Parathyroid adenoma (tissue), 2 donors: ENCODE data around the gene METTL17.

Experiments used
- H2AFZ ChIP-seq: fragments of 300-600 bp; sonication (generic); one replicate; pipeline ENCODE4 v1.7.0; 2017; ENCODE audit warnings: antibody characterized with exemption, mild to moderate bottlenecking
- H3K27ac ChIP-seq: fragments of 300-600 bp; sonication (generic); one replicate; pipeline ENCODE4 v1.7.0; 2017
- H3K27me3 ChIP-seq: fragments of 300-600 bp; sonication (generic); one replicate; pipeline ENCODE4 v1.7.0; 2017; ENCODE audit warnings: low read length; ENCODE audit not compliant: control insufficient read depth, insufficient read depth
- H3K36me3 ChIP-seq: fragments of 300-600 bp; sonication (generic); one replicate; pipeline ENCODE4 v1.7.0; 2017; ENCODE audit warnings: low read length; ENCODE audit not compliant: control insufficient read depth, insufficient read depth
- H3K4me1 ChIP-seq: fragments of 300-600 bp; sonication (generic); one replicate; pipeline ENCODE4 v1.7.0; 2017; ENCODE audit warnings: control low read depth
- H3K4me2 ChIP-seq: fragments of 300-600 bp; sonication (generic); one replicate; pipeline ENCODE4 v1.7.0; 2017; ENCODE audit warnings: low read length
- H3K4me3 ChIP-seq: fragments of 300-600 bp; sonication (generic); one replicate; pipeline ENCODE4 v1.7.0; 2017; ENCODE audit warnings: low read depth, low read length
- H3K79me2 ChIP-seq: fragments of 300-600 bp; sonication (generic); one replicate; pipeline ENCODE4 v1.7.0; 2017; ENCODE audit warnings: control low read depth
- H3K9ac ChIP-seq: fragments of 300-600 bp; sonication (generic); one replicate; pipeline ENCODE4 v1.7.0; 2017; ENCODE audit warnings: mild to moderate bottlenecking
- H3K9me3 ChIP-seq: fragments of 300-600 bp; sonication (generic); one replicate; pipeline ENCODE4 v1.7.0; 2017; ENCODE audit warnings: low read length; ENCODE audit not compliant: control insufficient read depth
- TF ChIP-seq, protein P1 (sequence below): fragments of 300-600 bp; sonication (generic); IDR thresholded peaks from one replicate; pipeline ENCODE4 v1.7.0; 2017; ENCODE audit warnings: antibody characterized with exemption, mild to moderate bottlenecking
- donor health status: primary hyperparathyroidism.

METTL17 gene

DNA sequence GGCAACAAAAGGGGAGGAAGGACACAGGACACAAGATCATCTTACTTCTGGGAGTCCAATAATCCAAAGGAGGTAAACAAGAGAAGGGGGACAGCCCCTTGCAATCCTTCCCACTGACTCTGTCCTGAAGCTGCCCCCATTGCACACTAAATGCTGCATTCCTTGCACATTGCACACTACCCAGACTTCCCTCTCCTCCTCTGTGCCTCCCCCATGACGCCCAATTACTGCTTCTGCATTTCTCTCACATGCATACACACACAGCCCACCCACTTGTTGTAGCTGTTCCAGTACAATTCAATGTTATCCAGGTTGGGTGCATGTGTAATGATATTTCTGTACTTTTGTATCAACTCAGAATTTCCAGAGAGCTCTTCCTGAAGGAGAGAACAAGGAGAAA, 29.6 kb downstream of the METTL17 start:
- no peak overlapping the region for H3K4me2 ChIP-seq
- H3K4me3 ChIP-seq: no peak overlapping the region
- H3K27me3 ChIP-seq: no peaks in the 10 kb centered on the region
- H3K4me1 ChIP-seq: peaks cover 10% of the 10 kb centered on the region
- H3K79me2 ChIP-seq: peaks cover 10% of the 10 kb centered on the region
- no peaks in the 10 kb centered on the region for H3K9me3 ChIP-seq
- no peak overlapping the region for H3K27ac ChIP-seq
- H3K36me3 ChIP-seq: no peaks in the 10 kb centered on the region
- no peak overlapping the region for H2AFZ ChIP-seq
- TF ChIP-seq, protein P1, sequence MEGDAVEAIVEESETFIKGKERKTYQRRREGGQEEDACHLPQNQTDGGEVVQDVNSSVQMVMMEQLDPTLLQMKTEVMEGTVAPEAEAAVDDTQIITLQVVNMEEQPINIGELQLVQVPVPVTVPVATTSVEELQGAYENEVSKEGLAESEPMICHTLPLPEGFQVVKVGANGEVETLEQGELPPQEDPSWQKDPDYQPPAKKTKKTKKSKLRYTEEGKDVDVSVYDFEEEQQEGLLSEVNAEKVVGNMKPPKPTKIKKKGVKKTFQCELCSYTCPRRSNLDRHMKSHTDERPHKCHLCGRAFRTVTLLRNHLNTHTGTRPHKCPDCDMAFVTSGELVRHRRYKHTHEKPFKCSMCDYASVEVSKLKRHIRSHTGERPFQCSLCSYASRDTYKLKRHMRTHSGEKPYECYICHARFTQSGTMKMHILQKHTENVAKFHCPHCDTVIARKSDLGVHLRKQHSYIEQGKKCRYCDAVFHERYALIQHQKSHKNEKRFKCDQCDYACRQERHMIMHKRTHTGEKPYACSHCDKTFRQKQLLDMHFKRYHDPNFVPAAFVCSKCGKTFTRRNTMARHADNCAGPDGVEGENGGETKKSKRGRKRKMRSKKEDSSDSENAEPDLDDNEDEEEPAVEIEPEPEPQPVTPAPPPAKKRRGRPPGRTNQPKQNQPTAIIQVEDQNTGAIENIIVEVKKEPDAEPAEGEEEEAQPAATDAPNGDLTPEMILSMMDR: no peak
- no peak overlapping the region for H3K9ac ChIP-seq

DNA sequence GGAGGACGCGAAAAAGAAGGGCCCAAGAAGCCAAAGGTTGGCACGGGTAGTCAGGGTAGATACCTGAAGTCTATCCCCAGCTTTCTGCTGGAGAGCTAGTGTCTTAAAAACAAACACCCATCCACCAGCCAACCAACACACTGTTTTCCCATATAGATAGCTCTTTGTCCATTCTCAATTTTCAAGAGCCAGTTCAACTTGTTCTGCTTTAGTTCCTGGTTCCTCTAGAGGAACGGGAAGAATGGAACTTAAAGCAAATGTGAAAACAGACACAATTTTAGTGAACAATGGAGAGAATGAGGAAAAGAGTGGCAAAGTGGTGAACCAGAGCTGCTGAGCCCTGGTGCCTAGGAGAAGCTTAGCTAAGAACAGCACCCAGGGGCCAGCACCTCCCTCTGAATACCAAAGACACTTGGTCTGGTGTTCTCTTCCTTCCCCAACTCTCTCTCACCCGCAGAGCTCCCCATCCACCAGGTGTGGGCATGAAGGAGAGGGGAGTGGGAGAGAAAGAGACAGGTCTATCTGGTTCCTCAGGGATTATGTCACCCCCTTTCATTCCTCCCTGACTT, 31.3 kb downstream of the METTL17 start:
- Histone ChIP-seq H3K9ac (no peak overlapping the region), H3K4me2 (no peak overlapping the region), H3K4me1 (peaks cover 13% of the 10 kb centered on the region), H3K27me3 (no peaks in the 10 kb centered on the region), H3K4me3 (no peak overlapping the region), H3K9me3 (no peaks in the 10 kb centered on the region), H3K79me2 (peaks cover 12% of the 10 kb centered on the region), H3K36me3 (no peaks in the 10 kb centered on the region), H2AFZ (no peak overlapping the region), H3K27ac (no peak overlapping the region)
- TF ChIP-seq, protein P1: no peak

DNA sequence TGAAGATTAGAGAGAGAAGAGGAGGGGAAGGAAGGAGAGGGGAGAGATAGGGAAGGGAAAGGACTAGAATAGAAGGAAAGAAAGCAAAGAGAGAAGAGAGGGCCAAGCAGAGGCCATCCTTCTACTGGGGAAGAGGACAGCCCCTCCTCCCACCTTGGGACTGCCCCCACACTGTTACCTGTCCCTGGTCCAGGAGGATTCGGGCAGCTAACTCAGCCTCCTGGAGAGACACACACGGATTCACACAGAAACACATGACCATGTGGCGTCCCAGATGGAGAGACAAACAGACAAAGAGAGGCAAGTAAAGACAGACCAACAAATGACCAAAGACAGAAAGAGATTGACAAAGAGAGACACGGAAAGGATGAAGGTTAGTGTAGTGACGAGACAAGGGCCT, 32.9 kb downstream of the METTL17 start:
- Histone ChIP-seq H3K9me3 (no peaks in the 10 kb centered on the region), H3K36me3 (no peaks in the 10 kb centered on the region), H3K79me2 (peaks cover 12% of the 10 kb centered on the region), H2AFZ (no peak overlapping the region), H3K27ac (peak overlapping the region; percentile 87), H3K4me3 (peak overlapping the region; percentile 92), H3K9ac (no peak overlapping the region), H3K4me1 (peaks cover 20% of the 10 kb centered on the region), H3K27me3 (no peaks in the 10 kb centered on the region), H3K4me2 (peak overlapping the region; percentile 95)
- TF ChIP-seq, protein P1: no peak

DNA sequence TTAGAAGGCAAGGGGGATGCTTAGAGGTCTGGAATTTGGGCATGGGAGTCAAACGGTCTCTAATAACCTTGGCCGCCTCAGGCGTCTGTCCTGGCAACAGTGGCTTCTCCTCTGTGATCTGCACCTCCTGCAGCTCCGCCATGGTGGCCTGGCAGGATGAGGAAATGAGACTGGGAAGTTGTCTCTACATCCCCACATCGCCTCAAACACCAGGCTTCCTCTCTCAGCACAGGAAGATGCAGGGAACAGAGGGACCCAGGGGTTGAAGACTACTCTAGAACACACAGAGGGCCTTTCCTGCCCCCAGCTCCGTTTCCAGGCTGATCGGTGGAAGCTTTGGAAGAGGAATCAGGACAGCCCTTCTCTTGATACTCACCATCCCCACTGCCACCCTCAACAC, 33.4 kb downstream of the METTL17 start:
- TF ChIP-seq, protein P1: no peak
- H3K27me3 ChIP-seq: no peaks in the 10 kb centered on the region
- H3K27ac ChIP-seq: peak overlapping the region; percentile 87
- no peak overlapping the region for H2AFZ ChIP-seq
- H3K79me2 ChIP-seq: peaks cover 12% of the 10 kb centered on the region
- H3K36me3 ChIP-seq: no peaks in the 10 kb centered on the region
- H3K4me1 ChIP-seq: peaks cover 20% of the 10 kb centered on the region
- H3K9me3 ChIP-seq: no peaks in the 10 kb centered on the region
- H3K4me3 ChIP-seq: peak overlapping the region; percentile 92
- H3K9ac ChIP-seq: no peak overlapping the region
- peak overlapping the region; percentile 95 for H3K4me2 ChIP-seq
